Posterior vena cava (tissue), 2 donors: ENCODE results near the gene LSAMP. TPM values are rescaled to one million over a fixed set of nuclear protein-coding genes. Genes with fewer than 3 reads are reported as not detected.
"Not testable (repeated sequence)": the region's sequence is repeated elsewhere in the genome, so short reads cannot be mapped to it uniquely, and the experiment has no call there.

Experiments
- DNase-seq: peaks from one replicate; pipeline ENCODE4 v3.0.0-alpha.2; 2020; ENCODE audit warnings: low spot score
- intact Hi-C, 2 donors: fragments of 100-400 bp; cut with DNase I; formaldehyde crosslinking; loops; one replicate each; pipeline versions ENCODE4 v1.14.1 to v1.14.2; 2022 to 2023
- total RNA-seq, 2 donors: library from RNA; stranded (reverse); fragmentation: NEBNext Ultra II Directional; extraction: Animal tissue kit (Norgen Biotek cat#: 25700); gene quantifications; one replicate each; pipeline ENCODE4 v1.2.1, GENCODE V29; 2021
- donor health status: DM: yes; HTN: yes; CAD: no.
- donor health status: DM: yes; HTN: yes; CAD: no.

Gene LSAMP
- total RNA-seq, 2 donors from 2014 or later = 3.7 to 11.9 TPM

- no peak for DNase-seq
- intact Hi-C loops = loop anchor here (10.0 kb wide), 2 partner anchors 90 to 560 kb away; no protein-coding TSS in a partner anchor
These were observed 660.3 kb downstream of the LSAMP start for GRCh38 chr3:115784739-115785536.

GRCh38 chr3:115783938-115784738 is 661.1 kb downstream of the LSAMP start:
- peak; percentile 96 for DNase-seq
- intact Hi-C loops = loop anchor here (10.0 kb wide), 2 partner anchors 89 to 559 kb away; no protein-coding TSS in a partner anchor

- DNase-seq = not testable (repeated sequence)
- intact Hi-C loops = loop anchor here (10.0 kb wide), 2 partner anchors 89 to 559 kb away; no protein-coding TSS in a partner anchor
These were observed 661.9 kb downstream of the LSAMP start for GRCh38 chr3:115783426-115783825.

GRCh38 chr3:115779011-115779410 is 666.3 kb downstream of the LSAMP start:
- no peak for DNase-seq
- intact Hi-C loops = no loop called here

GRCh38 chr3:115772951-115773350 is 672.3 kb downstream of the LSAMP start:
- intact Hi-C loops = no loop called here
- DNase-seq = no peak

- intact Hi-C loops = no loop called here
- DNase-seq = no peak
These were observed 676.6 kb downstream of the LSAMP start for GRCh38 chr3:115768661-115769060.

- no peak for DNase-seq
- intact Hi-C loops = no loop called here
These were observed 678.5 kb downstream of the LSAMP start for GRCh38 chr3:115766587-115767482.

GRCh38 chr3:115761927-115762305 is 683.4 kb downstream of the LSAMP start:
- DNase-seq = no peak
- intact Hi-C loops = no loop called here

GRCh38 chr3:115760716-115761115 is 684.6 kb downstream of the LSAMP start:
- DNase-seq = no peak
- intact Hi-C loops = no loop called here

GRCh38 chr3:115758076-115758763 is 687.1 kb downstream of the LSAMP start:
- DNase-seq = no peak
- intact Hi-C loops = no loop called here

GRCh38 chr3:115752978-115753377 is 692.3 kb downstream of the LSAMP start:
- intact Hi-C loops, DNase-seq: not testable (repeated sequence)
